SKM-1 treated with dmso at 0.1 percent for 144 hours (cell line): ENCODE measurements around the gene EMILIN2.
"Not testable (repeated sequence)": the region's sequence is repeated elsewhere in the genome, so short reads cannot be mapped to it uniquely, and the experiment has no call there.

Source experiments
- DNase-seq: peaks from one replicate; lab custom pipeline; 2025; ENCODE audit not compliant: unreplicated experiment; lab: John Stamatoyannopoulos, UW

EMILIN2 gene

DNA sequence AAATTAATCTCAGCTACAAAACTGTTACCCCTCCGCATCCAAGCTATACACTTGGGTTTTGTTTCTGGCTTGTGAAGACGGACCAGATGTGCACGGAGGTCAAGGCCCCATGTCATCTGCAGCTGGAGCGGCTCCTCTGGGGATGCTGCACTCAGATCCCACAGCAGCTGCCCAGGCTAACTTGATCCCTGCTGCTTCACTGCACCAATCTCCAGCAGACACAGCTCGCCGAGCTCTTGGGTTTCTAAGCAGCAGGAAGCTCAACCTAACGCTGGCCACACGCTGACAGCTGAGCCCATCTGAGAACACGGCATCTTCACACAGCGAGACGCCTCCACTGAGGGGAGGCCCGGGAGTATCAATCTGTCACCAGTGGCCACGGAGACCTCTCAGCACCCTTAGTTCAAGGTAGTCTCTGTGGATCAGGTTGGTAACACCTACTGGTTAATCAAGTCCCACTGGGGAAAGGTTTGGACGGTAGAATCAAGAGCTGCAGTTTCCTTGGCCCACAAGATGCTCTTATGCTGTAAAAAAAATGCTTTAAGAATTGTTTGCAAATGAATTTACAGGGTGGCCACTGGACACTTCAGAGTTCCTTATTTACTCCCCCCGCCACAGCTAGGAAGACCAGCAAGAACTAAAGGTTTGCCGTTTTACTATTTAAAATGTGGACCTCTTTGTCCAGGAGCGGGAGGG, 67.5 kb downstream of the EMILIN2 start:
- no peak for DNase-seq

GRCh38 chr18:2914881-2915240, 68.1 kb downstream of the EMILIN2 start:
- DNase-seq = no peak

- not testable (repeated sequence) for DNase-seq
Measured at GRCh38 chr18:2915486-2915885, 68.7 kb downstream of the EMILIN2 start.

DNA sequence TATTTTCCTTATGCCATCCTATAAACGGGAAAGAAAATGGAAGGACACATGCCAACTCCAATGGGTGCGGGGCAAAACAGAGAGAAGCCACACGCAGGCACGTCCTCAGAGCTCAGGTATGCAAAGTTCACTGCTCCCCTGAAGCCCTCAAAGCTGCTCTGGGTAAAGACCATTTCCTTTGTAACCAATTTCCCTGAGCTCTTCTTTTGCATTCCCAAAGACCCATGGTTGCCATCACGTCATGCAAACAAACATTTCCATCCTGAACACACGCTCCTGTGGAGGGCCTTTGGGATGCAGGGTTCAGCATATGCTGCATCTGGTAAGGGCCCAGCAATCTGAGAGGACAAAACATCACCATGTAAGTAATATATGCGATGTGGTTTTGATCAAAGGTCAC, 69.4 kb downstream of the EMILIN2 start:
- no peak for DNase-seq

DNA sequence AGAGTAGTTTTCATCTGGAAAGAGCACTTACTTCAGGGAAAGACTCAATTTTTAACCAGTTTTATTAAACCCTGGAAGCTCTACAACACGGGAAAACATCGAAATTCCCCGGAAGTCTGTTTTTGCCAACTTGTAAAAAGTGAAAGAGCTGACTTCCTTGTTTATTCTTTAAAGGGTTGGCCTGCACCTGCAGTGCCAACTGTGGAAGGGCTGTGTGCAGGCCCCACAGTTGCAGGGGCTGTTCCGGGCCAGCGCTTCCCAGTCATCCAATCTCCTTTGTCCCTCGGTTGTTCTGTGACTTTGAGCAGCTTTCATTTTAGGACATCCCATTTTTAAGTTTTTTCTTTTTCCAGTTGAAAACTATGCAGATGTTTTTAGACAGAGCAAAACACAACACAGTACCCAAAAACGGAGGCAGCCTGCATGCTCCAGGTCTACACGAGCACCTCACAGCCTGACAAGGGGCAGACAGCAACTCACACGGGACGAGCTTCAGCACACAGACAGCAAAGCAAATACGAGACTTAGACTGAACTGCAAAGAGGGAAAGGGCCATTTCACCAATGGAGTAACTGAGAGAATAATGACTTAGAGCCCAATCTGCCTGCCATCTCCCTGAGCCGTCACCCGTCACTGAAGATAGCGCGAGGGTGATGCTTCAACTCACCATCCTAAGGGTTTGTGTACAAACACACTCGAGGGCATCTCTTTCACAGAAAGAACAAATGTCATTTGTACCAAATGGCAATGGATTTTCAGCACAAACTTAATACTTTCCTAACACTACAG, 70.6 kb downstream of the EMILIN2 start:
- DNase-seq = no peak

DNA sequence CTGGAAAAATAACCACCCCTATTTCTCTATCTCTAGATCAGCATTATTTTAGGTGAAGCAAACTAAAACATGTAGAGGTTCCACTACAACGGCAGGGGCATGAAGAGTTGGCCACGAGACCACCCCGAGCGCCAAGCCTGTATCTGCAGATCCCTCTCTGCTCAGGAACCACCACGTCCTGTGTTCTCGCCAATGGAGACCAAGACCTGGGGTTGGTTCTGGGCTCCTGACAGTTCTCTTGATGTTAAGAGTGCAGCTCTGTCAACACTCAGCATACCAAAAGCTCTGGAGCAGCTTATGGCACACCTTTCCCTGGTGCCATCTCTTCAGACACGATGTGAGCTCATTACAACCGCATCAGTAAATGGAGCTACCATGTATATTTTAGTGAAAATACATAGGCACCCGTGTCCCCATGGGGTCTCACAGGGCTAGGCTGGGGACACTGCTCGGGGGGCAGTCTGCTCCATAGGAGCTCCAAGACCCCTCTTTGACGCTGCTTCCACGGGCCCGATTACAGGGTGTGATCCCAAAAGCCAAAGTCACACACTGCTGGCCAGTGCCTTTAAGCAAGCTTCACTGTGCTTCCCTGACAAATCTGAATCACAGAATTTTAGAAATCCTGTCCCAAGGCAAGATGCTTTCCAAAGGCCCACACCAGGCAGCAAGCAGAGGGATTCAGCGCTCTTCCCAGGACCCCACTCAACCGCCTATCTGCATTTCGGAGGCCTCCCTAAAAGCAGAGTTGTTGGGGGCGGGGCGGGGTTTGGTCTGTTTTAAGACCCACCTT, 72.2 kb downstream of the EMILIN2 start:
- DNase-seq = no peak

DNA sequence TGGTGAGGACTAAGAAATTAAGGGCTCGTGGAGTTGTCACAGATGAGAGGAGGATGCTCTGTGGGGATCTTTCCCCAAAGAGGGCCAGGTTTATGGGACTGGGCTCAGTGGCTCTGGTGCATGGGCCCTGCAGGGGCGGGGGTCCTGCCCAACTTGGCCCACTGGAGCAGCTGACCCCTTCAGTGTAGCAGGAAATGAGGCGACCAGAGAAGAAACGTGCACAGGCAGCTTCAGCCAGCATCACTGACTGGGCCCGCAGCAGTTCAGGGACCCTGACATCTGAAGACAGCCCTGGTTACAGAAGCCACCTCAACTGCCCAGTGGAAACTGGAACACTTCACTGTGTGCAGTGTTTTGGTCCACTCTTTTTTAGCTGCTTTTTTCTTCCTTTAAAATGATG, 72.8 kb downstream of the EMILIN2 start:
- no peak for DNase-seq

DNA sequence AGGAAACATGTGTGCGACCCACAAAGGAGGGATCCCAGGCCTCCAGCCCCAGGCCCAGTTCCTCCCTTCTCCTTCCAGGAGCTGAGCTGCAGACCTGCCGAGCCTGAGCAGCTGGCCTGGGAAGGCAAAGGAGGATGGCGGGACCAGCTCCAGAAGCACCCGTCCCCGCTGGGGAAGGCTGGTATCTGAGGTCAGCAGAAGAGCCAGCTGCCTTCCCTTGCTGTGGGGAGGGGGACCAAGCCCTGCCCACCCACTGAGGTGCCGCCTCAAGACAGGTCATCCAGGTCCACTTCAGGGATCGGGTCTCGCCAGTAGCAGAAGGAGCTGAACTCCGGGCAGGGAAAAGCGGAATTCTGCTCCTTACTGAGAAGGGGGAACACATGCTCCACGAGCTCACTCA, 73.2 kb downstream of the EMILIN2 start:
- no peak for DNase-seq

DNA sequence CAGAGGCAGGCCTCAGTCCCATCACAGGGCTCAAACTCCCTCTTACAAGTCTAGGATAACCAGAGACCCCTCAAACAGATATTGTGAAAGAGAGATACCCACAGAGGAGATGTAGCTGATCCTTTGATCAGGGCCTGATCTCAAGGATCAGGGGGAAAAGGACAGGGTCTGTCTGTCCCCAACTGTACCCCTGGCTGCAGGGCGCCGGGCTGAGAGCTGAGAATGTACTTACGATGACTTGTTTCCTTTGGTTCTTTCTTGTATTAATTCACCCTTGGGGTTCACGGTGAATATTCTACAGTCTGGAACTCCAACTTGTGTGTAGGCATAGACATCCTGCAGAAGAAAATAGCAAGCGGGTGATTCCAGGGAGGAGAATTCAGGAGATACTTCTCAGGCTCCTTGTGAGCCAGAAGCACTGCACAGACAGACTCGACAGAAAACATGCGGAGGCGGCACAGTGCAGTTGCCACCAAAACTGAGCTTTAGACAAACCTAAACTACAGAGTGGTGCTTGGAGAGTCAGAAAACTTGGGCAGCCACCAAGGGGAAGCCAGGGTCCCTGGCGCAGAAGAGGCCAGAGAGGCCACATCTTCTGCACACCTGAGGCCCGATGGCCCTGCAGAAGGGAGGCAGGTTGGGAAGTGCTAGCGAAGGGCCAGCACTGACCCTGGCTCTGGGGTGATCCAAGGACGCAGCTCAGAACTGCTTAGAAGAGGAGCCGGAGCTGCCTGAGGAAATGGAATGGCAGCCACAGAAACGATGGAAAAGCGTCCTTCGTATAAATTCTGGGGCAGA, 73.9 kb downstream of the EMILIN2 start:
- no peak for DNase-seq

- DNase-seq = no peak
Measured at GRCh38 chr18:2921778-2922177, 75.0 kb downstream of the EMILIN2 start.

GRCh38 chr18:2923464-2923863, 76.7 kb downstream of the EMILIN2 start:
- DNase-seq = no peak

GRCh38 chr18:2924920-2925319, 78.1 kb downstream of the EMILIN2 start:
- DNase-seq = no peak

DNA sequence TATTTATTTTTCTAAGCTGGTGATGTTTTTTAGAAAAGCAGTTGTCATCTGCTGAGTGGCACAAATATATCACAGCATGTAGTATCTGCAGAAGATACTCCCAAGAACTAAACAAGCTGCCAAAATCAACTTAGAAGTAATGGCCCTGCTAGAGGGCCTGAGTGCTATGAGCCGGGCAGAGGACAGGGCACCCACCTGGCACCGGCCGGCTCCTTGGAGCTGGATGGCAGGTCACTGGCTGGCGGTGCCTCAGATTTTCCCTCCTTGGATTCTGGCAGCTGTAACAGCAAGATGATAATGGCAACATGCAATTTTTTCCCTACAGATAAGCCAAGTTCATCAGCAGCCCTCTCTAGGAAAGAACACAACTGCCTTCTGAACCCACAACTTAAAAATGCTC, 79.7 kb downstream of the EMILIN2 start:
- no peak for DNase-seq

DNA sequence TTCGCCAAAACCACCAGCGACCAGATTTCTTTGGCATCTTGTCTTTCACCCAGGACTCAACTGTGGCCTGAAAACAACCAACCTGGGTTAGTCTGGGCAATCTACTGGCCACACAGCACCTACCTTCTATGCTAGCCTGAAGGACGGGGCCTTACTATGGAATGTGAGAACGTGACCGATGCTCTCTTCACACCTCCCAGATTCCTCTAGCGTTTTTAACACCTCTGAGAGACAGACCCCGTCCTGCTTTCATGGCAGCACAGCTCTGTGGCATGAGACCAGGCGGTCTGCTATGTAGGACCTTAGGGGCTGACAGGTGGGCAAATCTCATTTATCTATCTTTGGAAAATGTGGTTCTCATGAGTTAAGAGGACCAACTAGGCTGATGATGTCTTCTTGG, 80.9 kb downstream of the EMILIN2 start:
- no peak for DNase-seq

- DNase-seq = peak; percentile 38
Measured at GRCh38 chr18:2932247-2933181, 85.7 kb downstream of the EMILIN2 start.

GRCh38 chr18:2933995-2934394, 87.2 kb downstream of the EMILIN2 start:
- DNase-seq = no peak

- no peak for DNase-seq
Measured at GRCh38 chr18:2935438-2936192, 88.8 kb downstream of the EMILIN2 start.

- no peak for DNase-seq
Measured at GRCh38 chr18:2939317-2939716, 92.5 kb downstream of the EMILIN2 start.

- DNase-seq = no peak
Measured at GRCh38 chr18:2948038-2948437, 101.2 kb downstream of the EMILIN2 start.
